Measurements from ENCODE around the gene PCDHGA10. TPM values are rescaled to one million over a fixed set of nuclear protein-coding genes. Genes with fewer than 3 reads are reported as not detected.

PCDHGA10 gene
- total and polyA plus RNA-seq, 2 donors from 2014 or later: 0.47 to 5.1 TPM

- intact Hi-C loops (cut with DNase I): no loop called here
- Histone ChIP-seq H3K27me3 (ENCODE audit: control insufficient read depth, insufficient read depth, low read length) (no peaks in the 10 kb centered on the region), H3K9me3 (ENCODE audit: control insufficient read depth in 2 of 3, insufficient read depth in 1 of 3, low read length in 3 of 3) (peaks cover 0 to 66% (median 27%) of the 10 kb centered on the region in 3 donors), H3K27ac (ENCODE audit: low read depth in 2 of 2, low read length in 2 of 2) (no peak overlapping the region), H3K9ac (ENCODE audit: low read length in 3 of 3) (no peak overlapping the region), H3K36me3 (ENCODE audit: control insufficient read depth in 2 of 3, insufficient read depth in 3 of 3, low read length in 3 of 3) (no peaks in the 10 kb centered on the region), H3K4me1 (ENCODE audit: control insufficient read depth in 2 of 3, insufficient read depth in 2 of 3, low read depth in 1 of 3, low read length in 3 of 3) (no peaks in the 10 kb centered on the region), H3K4me3 (ENCODE audit: low read length in 3 of 3) (peak overlapping the region in 1 of 3 donors; percentile 3)
- no peak for TF ChIP-seq CTCF (IDR thresholded peaks at IDR 0.05; ENCODE audit: borderline replicate concordance, extremely low read depth, insufficient read depth)
- DNase-seq (no peak), FAIRE-seq (no peak)
Measured at GRCh38 chr5:141366016-141366896, 46.5 kb upstream of the PCDHGA10 start.

GRCh38 chr5:141369994-141370848, 42.6 kb upstream of the PCDHGA10 start, which contains the start of gene PCDHGB3:
TSS of gene PCDHGB3 (plus strand) at chr5:141370242. CDS start at chr5:141370395, 153 bp downstream.
- FAIRE-seq (no peak), DNase-seq (no peak)
- peak; percentile 24 for TF ChIP-seq CTCF (IDR thresholded peaks at IDR 0.05; ENCODE audit: borderline replicate concordance, extremely low read depth, insufficient read depth)
- Histone ChIP-seq H3K9me3 (ENCODE audit: control insufficient read depth in 2 of 3, insufficient read depth in 1 of 3, low read length in 3 of 3) (peaks cover 2 to 63% (median 28%) of the 10 kb centered on the region in 3 donors), H3K9ac (ENCODE audit: low read length in 3 of 3) (no peak within 1 kb of the TSS), H3K4me1 (ENCODE audit: control insufficient read depth in 2 of 3, insufficient read depth in 2 of 3, low read depth in 1 of 3, low read length in 3 of 3) (no peaks in the 10 kb centered on the region), H3K27ac (ENCODE audit: low read depth in 2 of 2, low read length in 2 of 2) (no peak within 1 kb of the TSS), H3K4me3 (ENCODE audit: low read length in 3 of 3) (peak within 1 kb of the TSS in 2 of 3 donors; percentile 16 to 30), H3K27me3 (ENCODE audit: control insufficient read depth, insufficient read depth, low read length) (no peaks in the 10 kb centered on the region), H3K36me3 (ENCODE audit: control insufficient read depth in 2 of 3, insufficient read depth in 3 of 3, low read length in 3 of 3) (no peaks in the 10 kb centered on the region)
- intact Hi-C loops (cut with DNase I): no loop called here

GRCh38 chr5:141371572-141372475, 41.0 kb upstream of the PCDHGA10 start:
- Histone ChIP-seq H3K4me3 (ENCODE audit: low read length in 3 of 3) (peak overlapping the region in 1 of 3 donors; percentile 16), H3K4me1 (ENCODE audit: control insufficient read depth in 2 of 3, insufficient read depth in 2 of 3, low read depth in 1 of 3, low read length in 3 of 3) (no peaks in the 10 kb centered on the region), H3K27me3 (ENCODE audit: control insufficient read depth, insufficient read depth, low read length) (no peaks in the 10 kb centered on the region), H3K9me3 (ENCODE audit: control insufficient read depth in 2 of 3, insufficient read depth in 1 of 3, low read length in 3 of 3) (peaks cover 2 to 58% (median 24%) of the 10 kb centered on the region in 3 donors), H3K9ac (ENCODE audit: low read length in 3 of 3) (no peak overlapping the region), H3K36me3 (ENCODE audit: control insufficient read depth in 2 of 3, insufficient read depth in 3 of 3, low read length in 3 of 3) (no peaks in the 10 kb centered on the region), H3K27ac (ENCODE audit: low read depth in 2 of 2, low read length in 2 of 2) (no peak overlapping the region)
- FAIRE-seq: no peak
- no peak for TF ChIP-seq CTCF (IDR thresholded peaks at IDR 0.05; ENCODE audit: borderline replicate concordance, extremely low read depth, insufficient read depth)
- intact Hi-C loops (cut with DNase I): no loop called here
- DNase-seq: no peak

Data from kidney (tissue), 14 donors.